A549 (cell line): ENCODE data around the gene NCOA1.

ENCODE experiments used
- BHLHE40 ChIP-seq: IDR thresholded peaks from 2 replicates; pipeline ENCODE4 v1.6.1; 2012; ENCODE audit warnings: low read depth, low read length, inconsistent platforms
- CEBPB ChIP-seq, 2 experiments: fragments of >200 bp in 1 of 2; sonication (Bioruptor Twin) in 1 of 2; formaldehyde crosslinking in 1 of 2; IDR thresholded peaks; 2 replicates each; pipeline ENCODE4 v1.6.1; 2012 to 2016
- EP300 ChIP-seq, 2 experiments: fragments of >200 bp; sonication (Bioruptor Twin); formaldehyde crosslinking; IDR thresholded peaks; 2 replicates in 1 of 2; 3 replicates in 1 of 2; pipeline ENCODE4 v1.6.1; 2016 to 2017
- ESRRA ChIP-seq: fragments of 150-350 bp; IDR thresholded peaks from 2 replicates; pipeline ENCODE4 v1.6.1; 2014; ENCODE audit warnings: mild to moderate bottlenecking, low read length, borderline replicate concordance
- NPAS2 ChIP-seq: fragments of 250-450 bp; sonication (Bioruptor Pico); IDR thresholded peaks from 2 replicates; pipeline ENCODE4 v1.8.0; 2022; ENCODE audit warnings: mild to moderate bottlenecking, moderate library complexity, borderline replicate concordance
- POLR2A ChIP-seq: IDR thresholded peaks from 2 replicates; pipeline ENCODE4 v1.6.1; 2012; ENCODE audit warnings: mild to moderate bottlenecking, low read length
- RAD21 ChIP-seq, 2 experiments: fragments of >200 bp in 1 of 2; sonication (Bioruptor Twin) in 1 of 2; formaldehyde crosslinking in 1 of 2; IDR thresholded peaks in 1 of 2; conservative IDR thresholded peaks in 1 of 2; 2 replicates in 1 of 2; 3 replicates in 1 of 2; pipeline ENCODE4 v1.6.1; 2012 to 2018; ENCODE audit warnings: inconsistent platforms in 1 of 2
- RCOR1 ChIP-seq: fragments of 150-350 bp; IDR thresholded peaks from 2 replicates; pipeline ENCODE4 v1.6.1; 2014; ENCODE audit warnings: antibody characterized with exemption, low read length, low read depth
- TF ChIP-seq, protein P1 (sequence below): fragments of >200 bp; sonication (Bioruptor Twin); formaldehyde crosslinking; IDR thresholded peaks from 3 replicates; pipeline ENCODE4 v1.5.1; 2016

DNA sequence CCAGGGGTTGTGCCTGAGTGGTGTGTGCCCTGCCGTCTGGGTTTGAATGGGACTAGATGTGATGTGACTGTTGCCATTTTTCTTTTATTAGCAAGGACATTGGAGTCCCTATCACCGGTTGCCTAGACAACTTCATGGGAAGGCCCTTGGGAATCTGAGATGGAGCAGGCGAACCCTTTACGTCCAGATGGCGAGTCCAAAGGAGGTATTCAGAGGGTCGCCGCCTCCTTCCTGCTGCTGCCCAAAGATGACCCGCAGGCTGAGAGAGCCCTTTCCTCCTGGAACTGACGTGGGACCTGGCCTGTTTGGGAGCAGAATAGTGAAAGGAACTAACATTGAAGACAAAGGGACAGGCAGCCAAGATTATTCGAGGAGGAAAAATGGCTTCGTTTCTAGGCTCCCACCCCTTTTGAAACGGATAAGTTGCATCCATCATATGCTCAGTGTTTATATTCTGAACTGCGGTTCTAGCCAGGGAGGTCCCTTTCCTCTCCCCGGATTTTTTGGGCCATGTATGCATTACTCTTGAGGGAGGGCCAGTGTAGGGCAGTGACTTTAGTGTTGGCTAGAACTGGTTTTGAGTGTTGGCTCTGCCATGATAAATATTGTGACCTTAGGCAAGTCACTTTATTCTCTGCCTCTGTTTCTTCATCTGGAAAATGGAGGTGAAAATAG lies 302.8 kb downstream of the NCOA1 start:
- no peak for TF ChIP-seq BHLHE40
- TF ChIP-seq POLR2A, result no peak
- TF ChIP-seq EP300 (IDR thresholded peaks at IDR 0.05), result no peak
- TF ChIP-seq, protein P1, sequence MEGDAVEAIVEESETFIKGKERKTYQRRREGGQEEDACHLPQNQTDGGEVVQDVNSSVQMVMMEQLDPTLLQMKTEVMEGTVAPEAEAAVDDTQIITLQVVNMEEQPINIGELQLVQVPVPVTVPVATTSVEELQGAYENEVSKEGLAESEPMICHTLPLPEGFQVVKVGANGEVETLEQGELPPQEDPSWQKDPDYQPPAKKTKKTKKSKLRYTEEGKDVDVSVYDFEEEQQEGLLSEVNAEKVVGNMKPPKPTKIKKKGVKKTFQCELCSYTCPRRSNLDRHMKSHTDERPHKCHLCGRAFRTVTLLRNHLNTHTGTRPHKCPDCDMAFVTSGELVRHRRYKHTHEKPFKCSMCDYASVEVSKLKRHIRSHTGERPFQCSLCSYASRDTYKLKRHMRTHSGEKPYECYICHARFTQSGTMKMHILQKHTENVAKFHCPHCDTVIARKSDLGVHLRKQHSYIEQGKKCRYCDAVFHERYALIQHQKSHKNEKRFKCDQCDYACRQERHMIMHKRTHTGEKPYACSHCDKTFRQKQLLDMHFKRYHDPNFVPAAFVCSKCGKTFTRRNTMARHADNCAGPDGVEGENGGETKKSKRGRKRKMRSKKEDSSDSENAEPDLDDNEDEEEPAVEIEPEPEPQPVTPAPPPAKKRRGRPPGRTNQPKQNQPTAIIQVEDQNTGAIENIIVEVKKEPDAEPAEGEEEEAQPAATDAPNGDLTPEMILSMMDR, result no peak
- no peak for TF ChIP-seq ESRRA
- TF ChIP-seq RAD21 (conservative IDR thresholded peaks at IDR 0.05 in 1 of 2, IDR thresholded peaks at IDR 0.05 in 1 of 2), result no peak
- TF ChIP-seq CEBPB (IDR thresholded peaks at IDR 0.05), result no peak
- TF ChIP-seq RCOR1, result no peak
- TF ChIP-seq NPAS2, result no peak
